ENCODE results near the gene PARD6A.

Gene PARD6A

GRCh38 chr16:67668495-67669157 lies 7.9 kb downstream of the PARD6A start:
- Histone ChIP-seq H3K27me3 (replicated peaks in 2 of 5; ENCODE audit: control insufficient read depth in 4 of 5, insufficient read depth in 5 of 5, low read length in 4 of 5) (no peaks in the 10 kb centered on the region), H3K4me3 (ENCODE audit: control insufficient read depth in 1 of 7, extremely low read depth in 1 of 7, insufficient read depth in 4 of 7, low read depth in 2 of 7, low read length in 6 of 7) (peak overlapping the region in 2 of 7 experiments; percentile 13 to 20), H3K4me1 (ENCODE audit: control extremely low read depth in 1 of 4, control insufficient read depth in 4 of 4, insufficient read depth in 4 of 4, low read length in 3 of 4) (peaks cover 5 to 47% (median 40%) of the 10 kb centered on the region in 4 experiments), H3K27ac (ENCODE audit: insufficient read depth in 1 of 2, low read depth in 1 of 2, low read length in 2 of 2, poor library complexity in 1 of 2, severe bottlenecking in 2 of 2) (peak overlapping the region in 1 of 2 experiments; percentile 45), H3K36me3 (ENCODE audit: control insufficient read depth in 4 of 4, insufficient read depth in 4 of 4, low read length in 3 of 4) (peaks cover 0 to 7% (median 2%) of the 10 kb centered on the region in 4 experiments), H3K9me3 (ENCODE audit: control extremely low read depth in 1 of 5, control insufficient read depth in 4 of 5, insufficient read depth in 2 of 5, low read depth in 1 of 5, low read length in 4 of 5) (no peaks in the 10 kb centered on the region)
- DNase-seq, result peak in 2 of 3 donors; percentile 48 to 54
- POLR2A ChIA-PET, result interaction anchor here (1.2 to 2.8 kb wide), 2 partner anchors 106 to 122 kb away, joined by 3 to 8 read pairs; partner anchors contain the start of gene CTCF
- CTCF ChIA-PET, result interaction anchor here (0.7 to 10.1 kb wide), 27 partner anchors 8 to 260 kb away, joined by 3 to 111 read pairs (median 4); partner anchors contain the start of genes CARMIL2 and CTCF
- WGBS (ENCODE audit: insufficient coverage), result 89% methylated on average over 5 of the region's 6 CpGs

GRCh38 chr16:67669499-67670101 lies 8.8 kb downstream of the PARD6A start:
- Histone ChIP-seq H3K36me3 (ENCODE audit: control insufficient read depth in 4 of 4, insufficient read depth in 4 of 4, low read length in 3 of 4) (peaks cover 0 to 5% (median 2%) of the 10 kb centered on the region in 4 experiments), H3K27ac (ENCODE audit: insufficient read depth in 1 of 2, low read depth in 1 of 2, low read length in 2 of 2, poor library complexity in 1 of 2, severe bottlenecking in 2 of 2) (no peak overlapping the region), H3K9me3 (ENCODE audit: control extremely low read depth in 1 of 5, control insufficient read depth in 4 of 5, insufficient read depth in 2 of 5, low read depth in 1 of 5, low read length in 4 of 5) (no peaks in the 10 kb centered on the region), H3K4me3 (ENCODE audit: control insufficient read depth in 1 of 7, extremely low read depth in 1 of 7, insufficient read depth in 4 of 7, low read depth in 2 of 7, low read length in 6 of 7) (no peak overlapping the region), H3K4me1 (ENCODE audit: control extremely low read depth in 1 of 4, control insufficient read depth in 4 of 4, insufficient read depth in 4 of 4, low read length in 3 of 4) (peaks cover 5 to 56% (median 50%) of the 10 kb centered on the region in 4 experiments), H3K27me3 (replicated peaks in 2 of 5; ENCODE audit: control insufficient read depth in 4 of 5, insufficient read depth in 5 of 5, low read length in 4 of 5) (no peaks in the 10 kb centered on the region)
- ChIA-PET CTCF (interaction anchor here (0.6 to 10.1 kb wide), 22 partner anchors 11 to 259 kb away, joined by 3 to 111 read pairs (median 4); partner anchors contain the start of genes CARMIL2 and CTCF), POLR2A (interaction anchor here (1.2 kb wide), 1 partner anchor 123 kb away, joined by 3 read pairs; no protein-coding TSS in a partner anchor)
- WGBS (ENCODE audit: insufficient coverage), result 94% methylated on average over 10 of the region's 10 CpGs
- DNase-seq, result no peak

- H3K27ac ChIP-seq (ENCODE audit: insufficient read depth in 1 of 2, low read depth in 1 of 2, low read length in 2 of 2, poor library complexity in 1 of 2, severe bottlenecking in 2 of 2), result no peak overlapping the region
- 59% methylated on average over 4 of the region's 4 CpGs for WGBS (ENCODE audit: insufficient coverage)
- CTCF ChIA-PET, result interaction anchor here (0.7 to 5.2 kb wide), 42 partner anchors 8 to 402 kb away, joined by 3 to 24 read pairs (median 4); partner anchors contain the start of genes CTRL, PARD6A, RANBP10 and TSNAXIP1
Observed at GRCh38 chr16:67672306-67672705, 11.5 kb downstream of the PARD6A start.

GRCh38 chr16:67672739-67673662 lies 12.2 kb downstream of the PARD6A start:
- DNase-seq, result peak; percentile 70 to 83 (median 79)
- 58% methylated on average over 11 of the region's 13 CpGs for WGBS (ENCODE audit: insufficient coverage)
- H3K27ac ChIP-seq (ENCODE audit: insufficient read depth in 1 of 2, low read depth in 1 of 2, low read length in 2 of 2, poor library complexity in 1 of 2, severe bottlenecking in 2 of 2), result peak overlapping the region in 1 of 2 experiments; percentile 62
- H3K27me3 ChIP-seq (replicated peaks in 2 of 5; ENCODE audit: control insufficient read depth in 4 of 5, insufficient read depth in 5 of 5, low read length in 4 of 5), result no peaks in the 10 kb centered on the region
- H3K4me3 ChIP-seq (ENCODE audit: control insufficient read depth in 1 of 7, extremely low read depth in 1 of 7, insufficient read depth in 4 of 7, low read depth in 2 of 7, low read length in 6 of 7), result peak overlapping the region in 1 of 7 experiments; percentile 36
- no peaks in the 10 kb centered on the region for H3K9me3 ChIP-seq (ENCODE audit: control extremely low read depth in 1 of 5, control insufficient read depth in 4 of 5, insufficient read depth in 2 of 5, low read depth in 1 of 5, low read length in 4 of 5)
- peaks cover 6 to 37% (median 32%) of the 10 kb centered on the region in 4 experiments for H3K4me1 ChIP-seq (ENCODE audit: control extremely low read depth in 1 of 4, control insufficient read depth in 4 of 4, insufficient read depth in 4 of 4, low read length in 3 of 4)
- CTCF ChIA-PET, result interaction anchor here (0.7 to 5.2 kb wide), 48 partner anchors 9 to 401 kb away, joined by 3 to 24 read pairs (median 4); partner anchors contain the start of genes CTRL, PARD6A, RANBP10 and TSNAXIP1
- POLR2A ChIA-PET, result interaction anchor here (0.6 to 1.0 kb wide), 3 partner anchors 88 to 192 kb away, joined by 3 to 6 read pairs (median 3); no protein-coding TSS in a partner anchor
- H3K36me3 ChIP-seq (ENCODE audit: control insufficient read depth in 4 of 4, insufficient read depth in 4 of 4, low read length in 3 of 4), result peaks cover 0 to 9% (median 3%) of the 10 kb centered on the region in 4 experiments

More at GRCh38 chr16:67672306-67672705, 11.5 kb downstream of the PARD6A start:
- Histone ChIP-seq H3K9me3 (ENCODE audit: control extremely low read depth in 1 of 5, control insufficient read depth in 4 of 5, insufficient read depth in 2 of 5, low read depth in 1 of 5, low read length in 4 of 5) (no peaks in the 10 kb centered on the region), H3K27me3 (replicated peaks in 2 of 5; ENCODE audit: control insufficient read depth in 4 of 5, insufficient read depth in 5 of 5, low read length in 4 of 5) (no peaks in the 10 kb centered on the region), H3K36me3 (ENCODE audit: control insufficient read depth in 4 of 4, insufficient read depth in 4 of 4, low read length in 3 of 4) (peaks cover 0 to 4% (median 1%) of the 10 kb centered on the region in 4 experiments), H3K4me1 (ENCODE audit: control extremely low read depth in 1 of 4, control insufficient read depth in 4 of 4, insufficient read depth in 4 of 4, low read length in 3 of 4) (peaks cover 6 to 44% (median 38%) of the 10 kb centered on the region in 4 experiments), H3K4me3 (ENCODE audit: control insufficient read depth in 1 of 7, extremely low read depth in 1 of 7, insufficient read depth in 4 of 7, low read depth in 2 of 7, low read length in 6 of 7) (no peak overlapping the region)
- POLR2A ChIA-PET, result interaction anchor here (0.6 kb wide), 1 partner anchor 193 kb away, joined by 3 read pairs; no protein-coding TSS in a partner anchor
- no peak for DNase-seq

DNA sequence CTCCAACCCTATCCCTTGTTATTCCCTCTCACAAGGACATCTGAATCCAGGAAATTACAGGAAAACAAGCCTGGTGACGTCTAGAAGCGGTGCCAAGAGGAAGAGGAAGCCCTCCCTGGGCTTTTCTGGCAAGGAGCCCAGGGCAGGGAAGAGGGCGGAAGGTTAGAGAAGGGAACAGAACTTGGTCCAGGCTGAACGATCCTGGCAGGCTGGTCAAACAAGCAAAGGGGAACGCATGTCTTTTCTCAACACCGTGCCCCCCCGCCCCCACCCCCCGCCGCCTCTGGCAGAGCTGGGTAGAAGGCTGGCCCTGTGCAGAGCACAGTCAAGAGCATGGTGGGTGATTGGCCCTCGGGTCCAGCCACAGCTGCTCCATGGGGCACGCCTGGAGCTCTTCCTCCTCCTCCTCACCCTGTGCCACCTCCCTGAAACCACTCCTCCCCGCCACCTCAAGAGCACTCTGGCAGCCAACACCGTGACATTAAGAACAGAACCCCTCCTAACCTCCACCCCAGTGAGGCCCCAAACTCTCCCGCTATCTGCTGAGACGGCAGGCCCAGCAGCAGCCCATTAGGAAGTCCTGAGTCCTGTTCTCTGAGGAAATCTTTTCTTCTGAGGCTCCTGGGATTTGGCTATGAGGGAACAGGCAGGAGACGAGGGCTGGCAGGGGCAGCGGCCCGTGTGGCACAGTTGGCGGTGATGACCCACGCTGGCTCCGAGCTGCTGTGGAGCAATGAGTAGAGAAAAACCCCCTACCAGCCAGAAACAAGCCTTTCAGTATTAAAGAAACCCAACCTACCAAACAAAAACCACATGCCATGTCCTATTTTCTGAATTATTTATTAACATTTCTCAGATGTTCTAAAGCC lies 13.2 kb downstream of the PARD6A start:
- CTCF ChIA-PET, result interaction anchor here (0.9 to 5.2 kb wide), 22 partner anchors 9 to 257 kb away, joined by 3 to 24 read pairs (median 4); partner anchors contain the start of genes CTRL, RANBP10 and TSNAXIP1
- Histone ChIP-seq H3K4me1 (ENCODE audit: control extremely low read depth in 1 of 4, control insufficient read depth in 4 of 4, insufficient read depth in 4 of 4, low read length in 3 of 4) (peaks cover 6 to 28% (median 23%) of the 10 kb centered on the region in 4 experiments), H3K36me3 (ENCODE audit: control insufficient read depth in 4 of 4, insufficient read depth in 4 of 4, low read length in 3 of 4) (peaks cover 0 to 9% (median 3%) of the 10 kb centered on the region in 4 experiments), H3K27me3 (replicated peaks in 2 of 5; ENCODE audit: control insufficient read depth in 4 of 5, insufficient read depth in 5 of 5, low read length in 4 of 5) (no peaks in the 10 kb centered on the region), H3K27ac (ENCODE audit: insufficient read depth in 1 of 2, low read depth in 1 of 2, low read length in 2 of 2, poor library complexity in 1 of 2, severe bottlenecking in 2 of 2) (peak overlapping the region in 1 of 2 experiments; percentile 62), H3K4me3 (ENCODE audit: control insufficient read depth in 1 of 7, extremely low read depth in 1 of 7, insufficient read depth in 4 of 7, low read depth in 2 of 7, low read length in 6 of 7) (peak overlapping the region in 2 of 7 experiments; percentile 29 to 36), H3K9me3 (ENCODE audit: control extremely low read depth in 1 of 5, control insufficient read depth in 4 of 5, insufficient read depth in 2 of 5, low read depth in 1 of 5, low read length in 4 of 5) (no peaks in the 10 kb centered on the region)
- WGBS (ENCODE audit: insufficient coverage), result 20% methylated on average over 5 of the region's 21 CpGs
- POLR2A ChIA-PET, result interaction anchor here (0.6 to 1.0 kb wide), 2 partner anchors 87 to 139 kb away, joined by 3 to 6 read pairs; no protein-coding TSS in a partner anchor
- DNase-seq, result peak in 2 of 3 donors; percentile 49 to 51
